Keratinocyte (primary cell): ENCODE results near the gene SEMA4D.
A peak's percentile ranks its signal among the peaks of the same experiment; 100 is the strongest.

Source experiments
- CTCF ChIP-seq, 3 experiments: IDR thresholded peaks in 1 of 3; conservative IDR thresholded peaks in 1 of 3; optimal IDR thresholded peaks in 1 of 3; 2 replicates in 2 of 3; 3 replicates in 1 of 3; pipeline versions ENCODE3 to v1.5.1; 2011; ENCODE audit warnings: low read length in 3 of 3, mild to moderate bottlenecking in 3 of 3, moderate library complexity in 2 of 3, control low read depth in 1 of 3, inconsistent platforms in 1 of 3; ENCODE audit not compliant: insufficient read depth in 2 of 3; ENCODE audit errors: extremely low read depth in 1 of 3
- EZH2 ChIP-seq: IDR thresholded peaks from one replicate; pipeline ENCODE4 v1.6.1; 2012; ENCODE audit warnings: inconsistent platforms, mild to moderate bottlenecking, low read length, moderate library complexity

DNA sequence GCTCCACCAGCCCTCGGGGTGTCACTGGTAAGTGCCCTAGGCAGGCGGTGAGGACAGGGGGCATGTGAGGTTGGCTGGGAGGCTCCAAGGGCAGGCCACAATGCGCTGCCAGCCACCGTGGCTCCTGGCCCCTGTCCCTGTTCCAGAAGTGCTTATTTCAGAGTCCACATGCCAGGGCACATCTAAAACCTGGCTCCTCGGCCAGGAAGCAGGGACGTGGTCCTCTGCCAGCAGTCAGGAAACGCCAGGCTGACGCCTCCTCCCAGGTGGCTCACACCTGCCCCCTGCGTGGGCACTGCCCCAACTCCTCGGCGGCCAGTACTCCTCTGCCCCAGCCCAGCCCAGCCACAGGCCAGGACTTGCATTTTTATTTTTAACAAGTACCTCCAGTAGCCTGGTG, 111.1 kb downstream of the SEMA4D start:
- no peak for TF ChIP-seq EZH2
- TF ChIP-seq CTCF (optimal IDR thresholded peaks at IDR 0.05 in 1 of 3, IDR thresholded peaks at IDR 0.05 in 1 of 3, conservative IDR thresholded peaks at IDR 0.05 in 1 of 3; ENCODE audit: extremely low read depth in 1 of 3, insufficient read depth in 2 of 3, low read length in 3 of 3): peak in 1 of 3 experiments; percentile 35
